HG03025 (cell line): Measurements from ENCODE around the gene UBQLN4.
A peak's percentile ranks its signal among the peaks of the same experiment; 100 is the strongest.
"Not testable (repeated sequence)": the region's sequence is repeated elsewhere in the genome, so short reads cannot be mapped to it uniquely, and the experiment has no call there.

Experiments
- ATAC-seq: cut with Tn5 transposase; IDR thresholded peaks from one replicate; pipeline ENCODE4 v1.9.1; 2021; ENCODE audit warnings: mild to moderate bottlenecking, moderate library complexity; ENCODE audit not compliant: unreplicated experiment, low FRiP score

The UBQLN4 gene

DNA sequence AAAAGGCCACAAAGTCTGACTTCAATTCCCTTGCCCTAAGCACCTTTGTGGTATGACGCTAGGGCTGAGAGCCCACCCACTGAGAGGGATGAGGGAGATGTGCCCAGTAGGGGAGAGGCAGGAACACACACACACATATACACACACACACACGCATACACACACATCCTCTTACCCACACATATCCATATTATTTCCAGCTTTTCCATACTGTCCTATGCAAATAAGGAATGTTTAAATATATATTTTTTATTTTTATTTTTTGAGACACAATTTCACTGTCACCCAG, 10.3 kb upstream of the UBQLN4 start:
- no peak for ATAC-seq

DNA sequence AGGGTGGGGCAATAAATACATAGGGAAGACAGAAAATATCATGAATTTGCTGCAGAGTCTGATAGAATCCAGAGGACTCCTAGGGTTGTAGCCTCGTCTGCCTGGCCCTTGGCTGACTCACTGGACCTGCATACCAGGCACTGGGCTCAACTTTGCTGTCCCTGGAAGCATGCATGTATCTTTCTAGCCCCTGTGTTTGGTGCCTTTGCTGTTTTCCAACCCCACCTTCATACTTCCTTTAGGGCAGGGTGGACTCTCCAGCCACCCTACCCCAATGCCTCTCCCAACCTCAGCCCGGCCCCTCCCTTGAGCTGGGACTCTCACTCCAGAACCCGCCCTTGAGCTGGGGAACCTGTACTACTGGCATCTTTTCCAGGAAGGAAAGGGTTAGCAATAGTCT, 8.6 kb upstream of the UBQLN4 start:
- no peak for ATAC-seq

GRCh38 chr1:156060937-156061636, 7.5 kb upstream of the UBQLN4 start, which contains the start of gene RAB25:
TSS of gene RAB25 (plus strand) at chr1:156061160. CDS start at chr1:156061401, 241 bp downstream.
- ATAC-seq = no peak

DNA sequence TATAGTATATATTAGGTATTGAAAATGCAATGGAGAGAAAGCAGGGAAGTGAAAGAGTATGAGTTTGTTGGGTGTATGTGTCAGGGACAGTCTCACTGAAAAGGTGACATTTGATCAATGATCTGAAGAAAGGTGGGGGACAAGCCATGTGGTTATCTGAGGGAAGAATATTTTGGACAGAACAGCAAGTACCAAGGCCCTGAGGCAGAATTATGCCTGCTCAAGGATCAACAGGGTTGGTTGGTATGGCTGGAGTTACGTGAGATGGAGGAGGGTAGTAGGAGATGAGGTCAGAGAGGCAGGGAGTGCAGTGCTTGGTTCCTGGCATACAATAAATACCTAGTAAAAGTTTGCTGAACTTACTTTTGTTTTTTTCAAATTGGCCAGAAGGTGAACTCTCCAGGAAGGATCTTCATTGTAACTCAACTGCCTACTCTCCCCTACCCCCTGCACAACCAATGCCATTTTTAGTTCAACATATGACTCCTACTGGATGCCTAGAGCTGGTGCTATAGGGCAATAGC, 2.8 kb upstream of the UBQLN4 start:
- no peak for ATAC-seq

GRCh38 chr1:156055281-156056048, 1.9 kb upstream of the UBQLN4 start:
- no peak for ATAC-seq

GRCh38 chr1:156054500-156055280, 1.1 kb upstream of the UBQLN4 start, which contains the start of gene LAMTOR2:
TSS of gene LAMTOR2 (plus strand) at chr1:156054782. CDS start at chr1:156054890, 108 bp downstream.
- ATAC-seq = peak; percentile 64

- no peak for ATAC-seq
Measured at GRCh38 chr1:156052862-156053767, 483 bp downstream of the UBQLN4 start.

- no peak for ATAC-seq
Measured at GRCh38 chr1:156051011-156051725, 2.4 kb downstream of the UBQLN4 start.

DNA sequence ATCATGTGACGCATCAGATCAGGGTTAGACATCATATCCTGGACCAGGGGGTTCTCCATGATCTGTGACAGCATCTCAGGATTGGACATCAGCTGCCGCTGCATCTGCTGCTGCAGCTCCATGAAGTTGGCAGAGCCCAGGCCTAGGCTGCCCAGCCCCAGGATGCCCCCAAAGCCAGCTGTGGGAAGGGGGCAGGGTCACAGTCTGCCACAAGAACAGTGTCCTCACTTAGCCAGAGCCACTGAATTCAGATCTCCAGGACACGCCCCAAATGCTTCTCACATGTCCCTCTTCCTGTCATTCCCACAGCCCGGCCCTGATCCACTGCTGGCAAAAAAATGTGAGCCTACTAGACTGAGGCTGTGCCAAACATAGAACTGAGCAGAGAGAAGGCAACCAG, 3.2 kb downstream of the UBQLN4 start:
- ATAC-seq = no peak

DNA sequence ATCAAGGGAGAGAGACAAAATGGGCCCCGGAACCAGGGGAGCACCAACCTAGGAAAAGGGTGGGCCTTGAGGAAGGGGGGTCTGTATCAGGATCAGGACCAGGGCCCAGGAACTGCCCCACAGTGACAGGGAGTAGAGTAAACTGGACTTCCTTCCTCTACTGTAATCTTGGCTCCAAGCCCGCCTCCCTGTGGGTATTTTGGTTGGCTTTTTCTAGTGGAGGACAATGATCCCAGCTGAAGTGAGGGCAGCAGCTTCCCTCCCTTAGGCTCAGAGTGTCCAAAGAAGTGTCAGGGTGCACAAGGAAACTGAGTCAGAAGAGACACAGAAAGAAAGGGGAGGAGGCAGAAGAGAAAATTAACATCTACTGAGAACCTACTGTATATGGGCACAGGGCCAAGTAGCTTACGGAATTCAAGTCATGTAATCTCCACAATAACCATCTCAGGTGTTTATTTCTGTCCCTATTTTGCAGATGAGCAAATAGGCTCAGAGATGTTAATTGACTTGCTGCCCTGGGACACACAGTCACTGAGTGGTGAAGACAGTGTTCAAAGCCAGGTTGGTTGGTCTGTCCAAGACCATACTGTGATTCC, 4.8 kb downstream of the UBQLN4 start:
- no peak for ATAC-seq

DNA sequence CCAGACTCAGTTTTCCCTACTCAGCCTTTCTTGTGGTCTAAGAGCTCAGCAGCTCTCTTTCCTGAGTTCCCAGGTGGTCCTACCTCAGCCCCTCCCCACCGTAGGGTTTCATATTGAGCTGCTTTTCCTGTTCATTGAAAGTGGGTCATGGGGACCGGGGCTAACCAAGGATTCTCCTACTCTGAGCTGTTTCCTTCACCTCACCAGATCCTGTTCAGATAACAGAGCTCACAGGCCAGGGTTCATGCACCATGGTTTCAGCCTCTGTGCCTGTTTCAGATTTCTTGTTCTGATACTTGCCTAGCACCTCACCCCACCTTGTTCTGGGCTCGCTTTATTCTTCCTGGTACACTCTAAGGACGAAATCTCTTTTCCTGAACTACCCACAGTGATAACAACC, 8.5 kb downstream of the UBQLN4 start:
- ATAC-seq = no peak

GRCh38 chr1:156042828-156043227, 10.8 kb downstream of the UBQLN4 start:
- ATAC-seq = no peak

GRCh38 chr1:156034991-156035390, 18.6 kb downstream of the UBQLN4 start:
- not testable (repeated sequence) for ATAC-seq

DNA sequence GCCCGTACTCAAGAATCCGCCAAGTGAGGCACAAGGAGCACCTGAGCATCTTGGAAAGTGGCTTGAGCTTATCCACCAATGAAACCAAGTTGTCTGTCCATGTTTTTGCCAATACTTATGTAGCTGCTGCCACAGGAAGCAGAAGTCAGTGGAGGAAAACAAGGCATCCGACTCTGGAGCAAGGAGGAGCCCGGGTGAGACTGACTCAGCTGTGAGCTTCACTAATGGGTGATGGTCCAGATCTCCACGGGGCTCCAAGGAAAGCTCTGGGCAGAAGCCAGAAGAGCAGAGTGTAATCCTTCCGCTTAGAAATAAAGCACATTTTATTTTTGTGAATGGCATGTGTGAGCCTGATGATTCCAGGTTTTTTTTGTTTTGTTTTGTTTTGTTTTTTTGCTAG, 20.6 kb downstream of the UBQLN4 start:
- no peak for ATAC-seq

DNA sequence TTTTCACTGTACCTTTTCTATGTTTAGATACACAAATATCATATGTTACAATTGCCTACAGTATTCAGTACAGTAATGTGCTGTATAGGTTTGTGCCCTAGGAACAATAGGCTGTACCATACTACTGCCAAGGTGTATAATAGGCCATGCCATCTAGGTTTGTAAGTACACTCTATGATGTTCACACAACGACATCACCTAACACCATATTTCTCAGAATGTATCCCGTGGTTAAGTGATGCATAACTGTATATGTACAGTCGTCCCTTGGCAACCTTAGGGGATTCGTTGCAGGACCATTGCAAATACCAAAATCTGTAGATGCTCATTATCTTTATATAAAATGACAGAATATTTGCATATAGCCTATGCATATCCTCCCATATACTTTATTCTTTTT, 27.0 kb downstream of the UBQLN4 start:
- ATAC-seq = no peak

DNA sequence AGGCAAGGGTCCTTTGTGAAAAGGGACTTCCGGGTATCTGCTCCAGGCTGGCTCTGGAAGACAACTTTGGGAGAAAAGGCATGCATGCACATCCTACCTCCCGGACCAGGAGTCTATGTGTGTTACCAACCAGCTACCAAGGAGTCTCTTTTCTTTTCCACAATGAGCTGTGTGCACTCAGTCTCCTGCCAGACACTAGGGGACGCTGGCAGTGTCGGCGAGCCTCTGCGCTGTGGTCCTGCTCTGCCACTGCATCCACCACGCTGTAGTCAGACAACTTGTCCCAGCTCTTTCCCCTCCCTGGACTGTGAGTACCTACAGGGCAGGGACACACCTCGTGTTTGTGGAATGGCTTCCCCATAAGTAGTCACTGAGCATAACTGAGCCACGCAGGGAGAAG, 27.7 kb downstream of the UBQLN4 start:
- ATAC-seq = no peak

DNA sequence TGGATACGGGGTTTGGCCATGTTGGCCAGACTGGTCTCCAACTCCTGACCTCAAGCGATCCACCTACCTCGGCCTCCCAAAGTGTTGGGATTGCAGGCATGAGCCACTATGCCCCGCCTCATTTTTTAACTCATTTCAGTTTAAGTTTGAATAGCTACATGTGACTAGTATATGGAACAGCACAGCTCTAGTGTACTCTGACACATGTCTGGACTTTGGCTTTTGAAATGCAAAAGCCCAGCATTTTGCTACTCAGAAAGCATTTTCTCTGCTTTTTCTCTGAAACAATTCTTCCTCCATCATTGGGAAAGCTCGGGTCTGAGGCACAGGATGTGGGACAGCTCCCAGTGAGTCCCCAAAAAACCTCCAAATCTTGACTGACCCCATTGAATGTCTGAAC, 28.8 kb downstream of the UBQLN4 start:
- no peak for ATAC-seq

GRCh38 chr1:156021954-156022353, 31.6 kb downstream of the UBQLN4 start:
- ATAC-seq = no peak

- ATAC-seq = no peak
Measured at GRCh38 chr1:156021093-156021428, 32.5 kb downstream of the UBQLN4 start.
